Thoracic aorta (tissue), 2 donors: ENCODE data around the gene TMEM45A. TPM values are rescaled to one million over a fixed set of nuclear protein-coding genes. Genes with fewer than 3 reads are reported as not detected.

Experiments
- ATAC-seq: fragments of 150-250 bp; one replicate; pipeline ENCODE4 v1.8.0; 2017; ENCODE audit warnings: low read depth; ENCODE audit not compliant: insufficient number of reproducible peaks, low FRiP score
- DNase-seq: peaks from one replicate; pipeline ENCODE4 v3.0.0-alpha.2; 2020; ENCODE audit warnings: low spot score
- H3K27ac ChIP-seq, 2 donors: fragments of 200-600 bp; sonication (generic); 1 replicate in 1 of 2; 2 replicates in 1 of 2; pipeline ENCODE4 v1.5.1; 2016; ENCODE audit warnings: mild to moderate bottlenecking in 2 of 2, moderate library complexity in 2 of 2
- H3K27me3 ChIP-seq: fragments of 200-600 bp; sonication (generic); replicated peaks from 2 replicates; pipeline ENCODE4 v1.6.0; 2016; ENCODE audit warnings: mild to moderate bottlenecking; ENCODE audit not compliant: insufficient read depth
- H3K36me3 ChIP-seq: fragments of 200-600 bp; sonication (generic); one replicate; pipeline ENCODE4 v1.5.1; 2016
- H3K4me1 ChIP-seq, 2 donors: fragments of 200-600 bp; sonication (generic); 1 replicate in 1 of 2; 2 replicates in 1 of 2; pipeline versions ENCODE4 v1.5.1 to v1.6.0; 2016; ENCODE audit warnings: low read depth in 2 of 2, mild to moderate bottlenecking in 1 of 2; ENCODE audit not compliant: control insufficient read depth in 1 of 2
- H3K4me3 ChIP-seq: fragments of 200-600 bp; sonication (generic); 2 replicates; pipeline ENCODE4 v1.5.1; 2016; ENCODE audit warnings: mild to moderate bottlenecking
- H3K9me3 ChIP-seq: fragments of 200-600 bp; sonication (generic); 2 replicates; pipeline ENCODE4 v1.5.1; 2016
- total RNA-seq, 2 donors: library from RNA; depleted of rRNA; stranded (reverse); fragments of >200 nt; gene quantifications; one replicate each; pipeline versions ENCODE4 v1.1.0 to v1.2.3, GENCODE V29; 2016
- TF ChIP-seq, protein P1 (sequence below): fragments of 200-600 bp; sonication (generic); IDR thresholded peaks from one replicate; pipeline ENCODE4 v1.5.1; 2019; ENCODE audit warnings: antibody characterized with exemption

Gene TMEM45A
- total RNA-seq, 2 donors from 2014 or later, result 21.1 to 26.5 TPM

DNA sequence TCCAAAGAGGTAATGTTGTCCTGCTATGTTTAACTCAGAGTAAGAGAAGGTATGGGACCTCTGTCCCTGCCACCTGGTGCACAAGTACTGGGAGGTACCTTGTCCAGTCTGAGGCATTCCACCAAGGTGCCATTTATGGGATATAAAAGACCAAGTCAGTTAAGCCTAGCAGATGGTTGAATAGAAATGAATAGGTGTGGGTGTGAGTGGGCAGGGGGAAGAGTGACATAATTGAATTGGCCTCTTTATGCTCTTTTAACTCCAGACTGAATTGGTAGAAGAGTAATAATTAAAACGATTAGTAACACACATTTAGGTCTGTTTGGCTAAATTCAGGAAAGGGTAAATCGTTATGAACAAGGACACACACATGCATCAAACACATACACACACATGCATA lies 117.5 kb downstream of the TMEM45A start:
- no peaks in the 10 kb centered on the region for H3K9me3 ChIP-seq
- ATAC-seq (no peak), DNase-seq (no peak)
- TF ChIP-seq, protein P1, sequence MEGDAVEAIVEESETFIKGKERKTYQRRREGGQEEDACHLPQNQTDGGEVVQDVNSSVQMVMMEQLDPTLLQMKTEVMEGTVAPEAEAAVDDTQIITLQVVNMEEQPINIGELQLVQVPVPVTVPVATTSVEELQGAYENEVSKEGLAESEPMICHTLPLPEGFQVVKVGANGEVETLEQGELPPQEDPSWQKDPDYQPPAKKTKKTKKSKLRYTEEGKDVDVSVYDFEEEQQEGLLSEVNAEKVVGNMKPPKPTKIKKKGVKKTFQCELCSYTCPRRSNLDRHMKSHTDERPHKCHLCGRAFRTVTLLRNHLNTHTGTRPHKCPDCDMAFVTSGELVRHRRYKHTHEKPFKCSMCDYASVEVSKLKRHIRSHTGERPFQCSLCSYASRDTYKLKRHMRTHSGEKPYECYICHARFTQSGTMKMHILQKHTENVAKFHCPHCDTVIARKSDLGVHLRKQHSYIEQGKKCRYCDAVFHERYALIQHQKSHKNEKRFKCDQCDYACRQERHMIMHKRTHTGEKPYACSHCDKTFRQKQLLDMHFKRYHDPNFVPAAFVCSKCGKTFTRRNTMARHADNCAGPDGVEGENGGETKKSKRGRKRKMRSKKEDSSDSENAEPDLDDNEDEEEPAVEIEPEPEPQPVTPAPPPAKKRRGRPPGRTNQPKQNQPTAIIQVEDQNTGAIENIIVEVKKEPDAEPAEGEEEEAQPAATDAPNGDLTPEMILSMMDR, result no peak
- H3K27ac ChIP-seq, result no peak overlapping the region
- H3K4me3 ChIP-seq, result no peak overlapping the region
- H3K4me1 ChIP-seq, result no peaks in the 10 kb centered on the region
- H3K36me3 ChIP-seq, result no peaks in the 10 kb centered on the region
- H3K27me3 ChIP-seq, result no peaks in the 10 kb centered on the region

- TF ChIP-seq, protein P1, result no peak
- no peak overlapping the region for H3K27ac ChIP-seq
- no peaks in the 10 kb centered on the region for H3K36me3 ChIP-seq
- no peak overlapping the region for H3K4me3 ChIP-seq
- no peaks in the 10 kb centered on the region for H3K9me3 ChIP-seq
- H3K4me1 ChIP-seq, result no peaks in the 10 kb centered on the region
- no peaks in the 10 kb centered on the region for H3K27me3 ChIP-seq
- ATAC-seq (no peak), DNase-seq (no peak)
Observed at GRCh38 chr3:100611221-100611620, 118.8 kb downstream of the TMEM45A start.

- ATAC-seq (no peak), DNase-seq (no peak)
- TF ChIP-seq, protein P1, result no peak
- no peak overlapping the region for H3K27ac ChIP-seq
- H3K9me3 ChIP-seq, result no peaks in the 10 kb centered on the region
- H3K27me3 ChIP-seq, result no peaks in the 10 kb centered on the region
- no peak overlapping the region for H3K4me3 ChIP-seq
- H3K36me3 ChIP-seq, result no peaks in the 10 kb centered on the region
- H3K4me1 ChIP-seq, result no peaks in the 10 kb centered on the region
Observed at GRCh38 chr3:100613721-100614390, 121.4 kb downstream of the TMEM45A start.

DNA sequence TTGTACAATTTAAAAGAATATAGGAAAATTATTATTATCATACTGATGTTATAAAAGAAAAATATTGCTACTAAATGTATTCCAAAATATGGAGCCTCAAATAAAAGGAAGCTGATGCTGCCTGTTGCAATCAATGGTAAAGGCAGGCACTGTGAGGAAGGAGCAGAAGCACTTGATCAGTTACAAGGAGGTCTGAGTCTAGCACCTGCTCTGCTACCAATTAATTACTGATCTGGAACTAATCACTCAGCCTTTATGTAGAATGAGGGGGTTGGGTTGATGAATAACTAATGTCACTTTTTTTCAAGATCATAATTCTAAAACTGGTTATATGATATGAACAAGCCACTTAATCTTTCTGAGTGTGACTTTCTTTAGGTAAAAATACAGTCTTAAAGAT lies 122.5 kb downstream of the TMEM45A start:
- ATAC-seq (no peak), DNase-seq (no peak)
- no peak overlapping the region for H3K4me3 ChIP-seq
- TF ChIP-seq, protein P1, result no peak
- H3K4me1 ChIP-seq, result no peaks in the 10 kb centered on the region
- no peaks in the 10 kb centered on the region for H3K27me3 ChIP-seq
- no peaks in the 10 kb centered on the region for H3K36me3 ChIP-seq
- no peaks in the 10 kb centered on the region for H3K9me3 ChIP-seq
- no peak overlapping the region for H3K27ac ChIP-seq

DNA sequence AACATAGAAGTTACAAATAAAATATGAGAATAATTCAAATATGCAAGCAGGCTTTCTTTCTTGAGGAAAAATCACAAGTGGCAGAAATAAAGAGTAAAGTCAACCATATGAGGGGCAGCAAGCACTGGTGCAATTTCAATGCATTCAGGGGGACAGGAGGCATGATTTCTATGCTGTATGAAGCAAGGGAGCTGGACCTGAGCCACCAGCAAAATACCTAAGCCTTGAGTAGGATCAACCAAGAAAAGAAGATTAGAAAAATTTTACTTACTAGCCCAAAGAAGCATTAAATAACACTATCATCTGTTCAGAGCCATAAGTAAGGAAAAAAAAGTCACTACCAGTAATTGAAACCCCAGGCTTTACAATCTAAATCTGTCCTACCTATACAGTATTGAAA lies 123.3 kb downstream of the TMEM45A start:
- TF ChIP-seq, protein P1, result no peak
- H3K9me3 ChIP-seq, result no peaks in the 10 kb centered on the region
- no peaks in the 10 kb centered on the region for H3K4me1 ChIP-seq
- no peak overlapping the region for H3K27ac ChIP-seq
- H3K4me3 ChIP-seq, result no peak overlapping the region
- H3K36me3 ChIP-seq, result no peaks in the 10 kb centered on the region
- DNase-seq (no peak), ATAC-seq (no peak)
- H3K27me3 ChIP-seq, result no peaks in the 10 kb centered on the region
